H9 (cell line): ENCODE data around the gene EDARADD. TPM values are rescaled to one million over a fixed set of nuclear protein-coding genes. Genes with fewer than 3 reads are reported as not detected.

Source experiments
- DNase-seq: peaks from one replicate; pipeline ENCODE4 v3.0.0-alpha.2; 2017
- H2AFZ ChIP-seq: one replicate; pipeline ENCODE4 v1.6.1; 2013; ENCODE audit warnings: mild to moderate bottlenecking, low read length, control low read depth, moderate library complexity
- H2AK5ac ChIP-seq: 2 replicates; pipeline ENCODE4 v1.6.1; 2013; ENCODE audit warnings: low read length, control low read depth, mixed read lengths; ENCODE audit not compliant: insufficient read length
- H2BK120ac ChIP-seq: one replicate; pipeline ENCODE4 v1.6.1; 2013; ENCODE audit warnings: low read depth, mild to moderate bottlenecking, low read length, control low read depth, inconsistent platforms; ENCODE audit not compliant: poor library complexity, severe bottlenecking
- H2BK12ac ChIP-seq: 2 replicates; pipeline ENCODE4 v1.6.1; 2013; ENCODE audit warnings: low read length, control low read depth, mixed read lengths, low read depth; ENCODE audit not compliant: insufficient read length
- H2BK15ac ChIP-seq: 2 replicates; pipeline ENCODE4 v1.6.1; 2013; ENCODE audit warnings: low read depth, low read length, control low read depth
- H2BK20ac ChIP-seq: one replicate; pipeline ENCODE4 v1.6.1; 2013; ENCODE audit warnings: low read depth, mild to moderate bottlenecking, low read length, control low read depth, inconsistent platforms; ENCODE audit not compliant: poor library complexity, severe bottlenecking
- H2BK5ac ChIP-seq: 2 replicates; pipeline ENCODE4 v1.6.1; 2013; ENCODE audit warnings: low read length, control low read depth, mixed read lengths; ENCODE audit not compliant: insufficient read length
- H3K14ac ChIP-seq: 2 replicates; pipeline ENCODE4 v1.6.1; 2013; ENCODE audit warnings: low read length, control low read depth; ENCODE audit not compliant: insufficient read depth
- H3K18ac ChIP-seq: 2 replicates; pipeline ENCODE4 v1.6.1; 2013; ENCODE audit warnings: low read depth, mild to moderate bottlenecking, mixed read lengths, low read length, control low read depth; ENCODE audit not compliant: insufficient read length
- H3K23ac ChIP-seq: 2 replicates; pipeline ENCODE4 v1.6.1; 2013; ENCODE audit warnings: low read length, control low read depth, mixed read lengths, low read depth; ENCODE audit not compliant: insufficient read length
- H3K23me2 ChIP-seq: 2 replicates; pipeline ENCODE4 v1.6.1; 2013; ENCODE audit warnings: low read depth, mild to moderate bottlenecking, mixed read lengths, low read length, control low read depth; ENCODE audit not compliant: insufficient read length, poor library complexity, severe bottlenecking
- H3K27ac ChIP-seq: 2 replicates; pipeline ENCODE4 v1.5.1; 2013; ENCODE audit warnings: low read length, control low read depth, mixed read lengths, low read depth; ENCODE audit not compliant: insufficient read length
- H3K27me3 ChIP-seq: 2 replicates; pipeline ENCODE4 v1.6.1; 2013; ENCODE audit warnings: low read length, control low read depth, inconsistent platforms; ENCODE audit not compliant: insufficient read depth
- H3K4ac ChIP-seq: 2 replicates; pipeline ENCODE4 v1.6.1; 2013; ENCODE audit warnings: low read depth, mild to moderate bottlenecking, control low read depth, inconsistent platforms, low read length, moderate library complexity
- H3K4me1 ChIP-seq: 2 replicates; pipeline ENCODE4 v1.6.1; 2013; ENCODE audit warnings: low read length, control low read depth, inconsistent platforms; ENCODE audit not compliant: insufficient read depth
- H3K4me2 ChIP-seq: 2 replicates; pipeline ENCODE4 v1.6.1; 2013; ENCODE audit warnings: low read length, control low read depth, mixed read lengths; ENCODE audit not compliant: insufficient read length, insufficient read depth
- H3K56ac ChIP-seq: 2 replicates; pipeline ENCODE4 v1.6.1; 2013; ENCODE audit warnings: low read depth, mild to moderate bottlenecking, mixed read lengths, low read length, control low read depth; ENCODE audit not compliant: insufficient read length
- H3K79me1 ChIP-seq: 2 replicates; pipeline ENCODE4 v1.6.1; 2013; ENCODE audit warnings: low read depth, mild to moderate bottlenecking, moderate library complexity, low read length, control low read depth, inconsistent platforms; ENCODE audit not compliant: insufficient read depth, poor library complexity, severe bottlenecking
- H3K79me2 ChIP-seq: 2 replicates; pipeline ENCODE4 v1.6.1; 2013; ENCODE audit warnings: low read length, control low read depth, inconsistent platforms; ENCODE audit not compliant: insufficient read depth
- H3K9ac ChIP-seq: 2 replicates; pipeline ENCODE4 v1.6.1; 2013; ENCODE audit warnings: low read length, control low read depth, mixed read lengths; ENCODE audit not compliant: insufficient read length; ENCODE audit errors: extremely low read depth
- H3K9me3 ChIP-seq: one replicate; pipeline ENCODE4 v1.6.1; 2013; ENCODE audit warnings: low read depth, low read length, inconsistent platforms; ENCODE audit not compliant: control insufficient read depth
- H3T11ph ChIP-seq: one replicate; pipeline ENCODE4 v1.6.1; 2013; ENCODE audit warnings: mild to moderate bottlenecking, low read length, control low read depth, inconsistent platforms
- H4K20me1 ChIP-seq: one replicate; pipeline ENCODE4 v1.6.1; 2013; ENCODE audit not compliant: control insufficient read depth, insufficient read length, insufficient read depth
- H4K5ac ChIP-seq: 2 replicates; pipeline ENCODE4 v1.6.1; 2013; ENCODE audit warnings: low read depth, mild to moderate bottlenecking, mixed read lengths, low read length, control low read depth; ENCODE audit not compliant: insufficient read length
- H4K8ac ChIP-seq: replicated peaks from 2 replicates; pipeline ENCODE4 v1.6.1; 2013; ENCODE audit warnings: low read length, control low read depth, mixed read lengths, low read depth; ENCODE audit not compliant: insufficient read length
- H4K91ac ChIP-seq: 2 replicates; pipeline ENCODE4 v1.6.1; 2013; ENCODE audit warnings: low read depth, mild to moderate bottlenecking, moderate library complexity, mixed read lengths, low read length, control low read depth; ENCODE audit not compliant: insufficient read length
- H3K27ac Mint-ChIP-seq, 3 experiments: 2 replicates in 2 of 3; 3 replicates in 1 of 3; pipeline ENCODE4 v1.8.0; 2020 to 2021; ENCODE audit warnings: mixed read lengths in 3 of 3, mild to moderate bottlenecking in 1 of 3, moderate library complexity in 1 of 3
- H3K27me3 Mint-ChIP-seq: 2 replicates; pipeline ENCODE4 v1.8.0; 2021; ENCODE audit warnings: low read depth, mild to moderate bottlenecking, moderate library complexity, mixed read lengths
- H3K36me3 Mint-ChIP-seq, 3 experiments: 2 replicates in 2 of 3; 3 replicates in 1 of 3; pipeline ENCODE4 v1.8.0; 2020 to 2021; ENCODE audit warnings: low read depth in 3 of 3, mixed read lengths in 3 of 3; ENCODE audit not compliant: insufficient read depth in 1 of 3
- H3K4me1 Mint-ChIP-seq, 2 experiments: 2 replicates each; pipeline ENCODE4 v1.8.0; 2020; ENCODE audit warnings: mixed read lengths in 2 of 2
- H3K4me3 Mint-ChIP-seq, 2 experiments: 2 replicates in 1 of 2; 3 replicates in 1 of 2; pipeline ENCODE4 v1.8.0; 2020 to 2021; ENCODE audit warnings: mild to moderate bottlenecking in 2 of 2, mixed read lengths in 2 of 2, moderate library complexity in 1 of 2
- H3K9me3 Mint-ChIP-seq, 2 experiments: 2 replicates in 1 of 2; 3 replicates in 1 of 2; pipeline ENCODE4 v1.8.0; 2020; ENCODE audit warnings: mild to moderate bottlenecking in 2 of 2, mixed read lengths in 2 of 2, moderate library complexity in 1 of 2
- WGBS: extraction: QIAGEN DNeasy Blood & Tissue Kit; methylation state at CpG from one replicate; pipeline ENCODE4 v1.1.7; 2013; ENCODE audit warnings: missing lambda C conversion rate, low lambda C conversion rate, mixed read lengths; ENCODE audit not compliant: insufficient read length; ENCODE audit errors: extremely low coverage; 5-methylcytosine and 5-hydroxymethylcytosine counted together
- total RNA-seq: library from RNA; stranded (reverse); gene quantifications from 2 replicates; pipeline ENCODE4 v1.2.1, GENCODE V29; 2021
- TF ChIP-seq, protein P1 (sequence below): fragments of 200-600 bp; sonication (generic); conservative IDR thresholded peaks from 3 replicates; pipeline ENCODE4 v1.8.0; 2021; ENCODE audit warnings: antibody characterized with exemption, mild to moderate bottlenecking

Gene EDARADD
- total RNA-seq, 1 experiment from 2014 or later = 3.8 TPM

DNA sequence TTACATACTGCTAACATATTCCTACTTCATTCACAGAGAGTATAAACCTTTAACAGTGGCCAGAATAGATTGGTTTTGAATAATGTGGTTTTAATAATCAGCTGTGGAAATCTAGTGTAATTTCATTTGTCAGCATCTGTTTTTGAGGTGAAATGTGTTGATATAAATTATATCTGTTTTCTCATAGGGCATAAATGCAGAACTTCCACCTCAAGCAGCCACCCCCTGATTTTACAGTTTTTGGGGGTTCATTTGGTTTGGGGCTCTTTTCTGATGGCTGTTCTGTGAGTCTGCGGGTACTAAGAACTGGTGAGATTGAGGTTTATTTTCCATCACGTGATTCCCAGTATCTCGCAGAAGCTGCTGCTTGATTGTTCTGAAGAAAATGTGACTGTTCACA lies 23.2 kb downstream of the EDARADD start:
- no peaks in the 10 kb centered on the region; the same call in 1 of the 2 replicates for H3K4me1 ChIP-seq
- peaks cover 0 to 10% (median 0%) of the 10 kb centered on the region in 3 experiments; a peak in 4 of 7 replicates for H3K36me3 Mint-ChIP-seq

More for the DNA sequence above, 23.2 kb downstream of the EDARADD start:
- H3K56ac ChIP-seq = no peak overlapping the region
- no peak overlapping the region for H4K5ac ChIP-seq
- no peak overlapping the region for H2BK5ac ChIP-seq
- Mint-ChIP-seq H3K4me1 (peaks cover 4 to 8% of the 10 kb centered on the region in 2 experiments; a peak in 3 of 4 replicates), H3K27ac (no peak overlapping the region), H3K4me3 (no peak overlapping the region), H3K27me3 (no peaks in the 10 kb centered on the region), H3K9me3 (no peaks in the 10 kb centered on the region)
- no peak overlapping the region for H3T11ph ChIP-seq
- H3K14ac ChIP-seq = no peak overlapping the region
- H3K4me2 ChIP-seq = no peak overlapping the region
- WGBS = no CpG with 5 or more reads among the region's 3 CpGs
- H4K20me1 ChIP-seq = no peaks in the 10 kb centered on the region
- no peak overlapping the region for H3K4ac ChIP-seq
- TF ChIP-seq, protein P1, sequence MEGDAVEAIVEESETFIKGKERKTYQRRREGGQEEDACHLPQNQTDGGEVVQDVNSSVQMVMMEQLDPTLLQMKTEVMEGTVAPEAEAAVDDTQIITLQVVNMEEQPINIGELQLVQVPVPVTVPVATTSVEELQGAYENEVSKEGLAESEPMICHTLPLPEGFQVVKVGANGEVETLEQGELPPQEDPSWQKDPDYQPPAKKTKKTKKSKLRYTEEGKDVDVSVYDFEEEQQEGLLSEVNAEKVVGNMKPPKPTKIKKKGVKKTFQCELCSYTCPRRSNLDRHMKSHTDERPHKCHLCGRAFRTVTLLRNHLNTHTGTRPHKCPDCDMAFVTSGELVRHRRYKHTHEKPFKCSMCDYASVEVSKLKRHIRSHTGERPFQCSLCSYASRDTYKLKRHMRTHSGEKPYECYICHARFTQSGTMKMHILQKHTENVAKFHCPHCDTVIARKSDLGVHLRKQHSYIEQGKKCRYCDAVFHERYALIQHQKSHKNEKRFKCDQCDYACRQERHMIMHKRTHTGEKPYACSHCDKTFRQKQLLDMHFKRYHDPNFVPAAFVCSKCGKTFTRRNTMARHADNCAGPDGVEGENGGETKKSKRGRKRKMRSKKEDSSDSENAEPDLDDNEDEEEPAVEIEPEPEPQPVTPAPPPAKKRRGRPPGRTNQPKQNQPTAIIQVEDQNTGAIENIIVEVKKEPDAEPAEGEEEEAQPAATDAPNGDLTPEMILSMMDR = no peak
- H2AK5ac ChIP-seq = no peak overlapping the region
- no peaks in the 10 kb centered on the region for H3K79me1 ChIP-seq
- H3K27ac ChIP-seq = no peak overlapping the region
- no peak overlapping the region for H2BK120ac ChIP-seq
- H3K79me2 ChIP-seq = no peaks in the 10 kb centered on the region
- no peak for DNase-seq
- no peak overlapping the region for H3K23ac ChIP-seq
- H3K9me3 ChIP-seq = no peaks in the 10 kb centered on the region
- no peak overlapping the region for H3K9ac ChIP-seq
- no peak overlapping the region for H2AFZ ChIP-seq
- H4K91ac ChIP-seq = no peak overlapping the region
- H3K27me3 ChIP-seq = no peaks in the 10 kb centered on the region
- no peak overlapping the region for H4K8ac ChIP-seq
- no peak overlapping the region for H2BK15ac ChIP-seq
- H3K18ac ChIP-seq = no peak overlapping the region
- no peaks in the 10 kb centered on the region for H3K23me2 ChIP-seq
- H2BK12ac ChIP-seq = no peak overlapping the region
- no peak overlapping the region for H2BK20ac ChIP-seq
